ENCODE results near the gene TSC22D4. TPM values are rescaled to one million over a fixed set of nuclear protein-coding genes. Genes with fewer than 3 reads are reported as not detected.

The TSC22D4 gene
- total and polyA plus RNA-seq, 2 donors (not counting 3 experiments of a cell fraction or from before 2014, with no cell fraction given), result 40.1 to 84.4 TPM

DNA sequence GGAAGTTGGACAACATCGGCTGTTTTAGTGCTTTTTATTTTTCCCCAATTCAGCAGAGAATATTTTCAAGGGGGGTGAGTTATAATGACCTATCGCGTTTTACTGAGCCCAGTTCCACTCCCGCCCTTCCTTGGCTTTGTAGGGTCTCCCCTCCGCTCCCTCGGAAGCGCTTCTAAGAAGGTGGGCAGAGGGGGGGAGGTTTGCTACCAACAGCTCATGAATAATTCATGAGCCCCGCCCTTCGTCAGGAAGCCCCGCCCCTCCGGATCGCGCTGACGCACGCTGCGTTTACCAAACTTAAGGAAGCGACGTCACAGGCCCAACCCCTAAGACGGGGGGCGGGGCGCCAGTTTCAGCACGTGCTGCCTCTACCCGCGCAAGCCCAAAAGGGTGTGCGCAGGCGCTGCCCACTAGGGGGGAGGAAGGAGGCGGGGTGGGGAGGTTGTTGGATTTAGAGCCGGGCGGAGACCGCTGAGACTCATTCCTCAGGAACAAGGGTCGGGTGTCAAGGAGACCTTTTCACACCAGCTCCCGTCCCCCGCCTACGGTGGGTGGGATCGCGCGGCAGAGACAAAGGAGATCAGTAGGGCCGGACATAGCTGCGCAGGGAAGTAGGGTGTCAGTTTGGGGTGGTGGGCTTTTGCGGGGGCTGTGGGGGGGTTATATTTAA, 49.9 kb downstream of the TSC22D4 start:
- no peak overlapping the region for H2AFZ ChIP-seq (ENCODE audit: low read depth, low read length)
- peak overlapping the region; percentile 92 for H3K9ac ChIP-seq (replicated peaks; ENCODE audit: extremely low read depth, insufficient read depth, low read length)
- peak overlapping the region; percentile 56 for H3K4me2 ChIP-seq (ENCODE audit: insufficient read depth, low read length)
- H3K4me1 ChIP-seq (ENCODE audit: control insufficient read depth, extremely low read depth, insufficient read depth, low read length), result peaks cover 19% of the 10 kb centered on the region
- ChIA-PET CTCF (interaction anchor here (0.6 to 2.1 kb wide), 7 partner anchors 9 to 55 kb away, joined by 3 to 10 read pairs (median 5); partner anchors contain the start of gene NYAP1), POLR2A (interaction anchor here (0.6 to 3.1 kb wide), 22 partner anchors 8 to 303 kb away, joined by 3 to 59 read pairs (median 4); partner anchors contain the start of genes FBXO24, LRCH4, MBLAC1 and MOSPD3)
- H3K9me1 ChIP-seq (replicated peaks; ENCODE audit: control insufficient read depth, extremely low read depth, insufficient read depth, low read length), result no peaks in the 10 kb centered on the region
- TF ChIP-seq JUN (IDR thresholded peaks at IDR 0.05; ENCODE audit: borderline replicate concordance, insufficient read depth, insufficient read length, low read depth), result no peak
- TF ChIP-seq, protein P1, sequence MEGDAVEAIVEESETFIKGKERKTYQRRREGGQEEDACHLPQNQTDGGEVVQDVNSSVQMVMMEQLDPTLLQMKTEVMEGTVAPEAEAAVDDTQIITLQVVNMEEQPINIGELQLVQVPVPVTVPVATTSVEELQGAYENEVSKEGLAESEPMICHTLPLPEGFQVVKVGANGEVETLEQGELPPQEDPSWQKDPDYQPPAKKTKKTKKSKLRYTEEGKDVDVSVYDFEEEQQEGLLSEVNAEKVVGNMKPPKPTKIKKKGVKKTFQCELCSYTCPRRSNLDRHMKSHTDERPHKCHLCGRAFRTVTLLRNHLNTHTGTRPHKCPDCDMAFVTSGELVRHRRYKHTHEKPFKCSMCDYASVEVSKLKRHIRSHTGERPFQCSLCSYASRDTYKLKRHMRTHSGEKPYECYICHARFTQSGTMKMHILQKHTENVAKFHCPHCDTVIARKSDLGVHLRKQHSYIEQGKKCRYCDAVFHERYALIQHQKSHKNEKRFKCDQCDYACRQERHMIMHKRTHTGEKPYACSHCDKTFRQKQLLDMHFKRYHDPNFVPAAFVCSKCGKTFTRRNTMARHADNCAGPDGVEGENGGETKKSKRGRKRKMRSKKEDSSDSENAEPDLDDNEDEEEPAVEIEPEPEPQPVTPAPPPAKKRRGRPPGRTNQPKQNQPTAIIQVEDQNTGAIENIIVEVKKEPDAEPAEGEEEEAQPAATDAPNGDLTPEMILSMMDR (IDR thresholded peaks at IDR 0.05; ENCODE audit: extremely low read depth in 1 of 2, insufficient read depth in 1 of 2, low read depth in 1 of 2, low read length in 2 of 2), result no peak
- TF ChIP-seq POLR2A (IDR thresholded peaks at IDR 0.05; ENCODE audit: low read depth, low read length), result peak; percentile 92
- no peak for TF ChIP-seq EZH2 (IDR thresholded peaks at IDR 0.05; ENCODE audit: borderline replicate concordance, low read depth, low read length, severe bottlenecking)
- peak; percentile 78 for TF ChIP-seq POLR2AphosphoS5 (IDR thresholded peaks at IDR 0.05; ENCODE audit: insufficient read depth, low read depth, low read length)
- TF ChIP-seq FOS (IDR thresholded peaks at IDR 0.05; ENCODE audit: borderline replicate concordance, insufficient read depth, low read length), result no peak
- TF ChIP-seq, protein P2, sequence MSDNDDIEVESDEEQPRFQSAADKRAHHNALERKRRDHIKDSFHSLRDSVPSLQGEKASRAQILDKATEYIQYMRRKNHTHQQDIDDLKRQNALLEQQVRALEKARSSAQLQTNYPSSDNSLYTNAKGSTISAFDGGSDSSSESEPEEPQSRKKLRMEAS (IDR thresholded peaks at IDR 0.05; ENCODE audit: insufficient read depth, insufficient read length), result peak; percentile 95
- TF ChIP-seq MYC (IDR thresholded peaks at IDR 0.05; ENCODE audit: low read depth, low read length), result peak; percentile 10
- TF ChIP-seq GATA2 (IDR thresholded peaks at IDR 0.05; ENCODE audit: insufficient read depth, insufficient read length, low read depth, low read length), result no peak
- H3K9me3 ChIP-seq (replicated peaks; ENCODE audit: control insufficient read depth, insufficient read depth, low read length), result no peaks in the 10 kb centered on the region
- peak overlapping the region; percentile 89 for H3K27ac ChIP-seq (ENCODE audit: insufficient read depth, low read depth, low read length)
- peak; percentile 100 for DNase-seq (ENCODE audit: low read depth, low spot score)
- H3K36me3 ChIP-seq (ENCODE audit: control insufficient read depth in 2 of 2, extremely low read depth in 1 of 2, insufficient read depth in 2 of 2, low read length in 2 of 2), result peaks cover 3 to 18% of the 10 kb centered on the region in 2 experiments
- H3K4me3 ChIP-seq (replicated peaks in 1 of 3; ENCODE audit: insufficient read depth in 1 of 3, low read depth in 1 of 3, low read length in 3 of 3), result peak overlapping the region; percentile 55 to 80 (median 69)
- H3K79me2 ChIP-seq (ENCODE audit: control insufficient read depth, insufficient read depth, low read length), result peaks cover 31% of the 10 kb centered on the region
- no peaks in the 10 kb centered on the region for H3K27me3 ChIP-seq (ENCODE audit: control insufficient read depth in 2 of 2, insufficient read depth in 2 of 2, low read length in 2 of 2)
- BruUV-seq (replicated peaks), result TSS peak; percentile 60
- H4K20me1 ChIP-seq (replicated peaks; ENCODE audit: control insufficient read depth, extremely low read depth, insufficient read depth, low read length), result no peaks in the 10 kb centered on the region
- dilution Hi-C loops (cut with MboI; ENCODE audit: extremely low pct_ligation_motif_present, low sequenced_read_pairs) (no loop called here), intact Hi-C loops (cut with micrococcal nuclease) (loop anchor here (1.0 to 2.0 kb wide), 4 partner anchors 7 to 117 kb away; partner anchors contain the start of genes PPP1R35 and TSC22D4)
- FAIRE-seq, result no peak
